ENCODE data around the gene TMEM201.

DNA sequence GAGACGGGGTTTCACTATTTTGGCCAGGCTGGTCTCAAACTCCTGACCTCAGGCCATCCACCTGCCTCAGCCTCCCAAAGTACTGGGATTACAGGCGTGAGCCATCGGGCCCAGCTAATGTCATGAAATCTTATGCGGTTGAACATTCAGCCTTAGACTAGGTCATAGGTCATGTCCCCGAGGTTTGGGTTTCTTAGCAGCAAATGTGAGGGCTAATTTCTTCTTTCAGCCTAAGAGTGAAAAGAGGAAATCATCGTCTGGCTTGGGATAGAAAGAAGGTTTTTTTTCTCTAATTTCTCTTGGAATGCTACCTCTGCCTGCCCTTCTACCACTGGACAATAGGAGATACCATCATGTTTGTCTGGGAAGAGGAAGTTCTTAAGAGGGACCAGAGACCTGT, 44.8 kb downstream of the TMEM201 start:
- TF ChIP-seq, protein P1, sequence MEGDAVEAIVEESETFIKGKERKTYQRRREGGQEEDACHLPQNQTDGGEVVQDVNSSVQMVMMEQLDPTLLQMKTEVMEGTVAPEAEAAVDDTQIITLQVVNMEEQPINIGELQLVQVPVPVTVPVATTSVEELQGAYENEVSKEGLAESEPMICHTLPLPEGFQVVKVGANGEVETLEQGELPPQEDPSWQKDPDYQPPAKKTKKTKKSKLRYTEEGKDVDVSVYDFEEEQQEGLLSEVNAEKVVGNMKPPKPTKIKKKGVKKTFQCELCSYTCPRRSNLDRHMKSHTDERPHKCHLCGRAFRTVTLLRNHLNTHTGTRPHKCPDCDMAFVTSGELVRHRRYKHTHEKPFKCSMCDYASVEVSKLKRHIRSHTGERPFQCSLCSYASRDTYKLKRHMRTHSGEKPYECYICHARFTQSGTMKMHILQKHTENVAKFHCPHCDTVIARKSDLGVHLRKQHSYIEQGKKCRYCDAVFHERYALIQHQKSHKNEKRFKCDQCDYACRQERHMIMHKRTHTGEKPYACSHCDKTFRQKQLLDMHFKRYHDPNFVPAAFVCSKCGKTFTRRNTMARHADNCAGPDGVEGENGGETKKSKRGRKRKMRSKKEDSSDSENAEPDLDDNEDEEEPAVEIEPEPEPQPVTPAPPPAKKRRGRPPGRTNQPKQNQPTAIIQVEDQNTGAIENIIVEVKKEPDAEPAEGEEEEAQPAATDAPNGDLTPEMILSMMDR (IDR thresholded peaks at IDR 0.05; ENCODE audit: borderline replicate concordance, extremely low read depth, low read length, poor library complexity, severe bottlenecking), result no peak
- TF ChIP-seq EZH2 (IDR thresholded peaks at IDR 0.05; ENCODE audit: borderline replicate concordance, low read depth, low read length, severe bottlenecking), result no peak

Data from DND-41 (cell line).